HTERT RPE-1 (cell line): ENCODE results near the gene RAB44.

Source experiments
- in situ Hi-C: fragments of 300-500 bp; cut with MboI; formaldehyde crosslinking; loops from 4 replicates; pipeline ENCODE4 v1.14.3; 2020; ENCODE audit warnings: low sequenced_read_pairs

Gene RAB44

GRCh38 chr6:36730424-36731380 is 33.1 kb downstream of the RAB44 start:
- in situ Hi-C loops = no loop called here

- in situ Hi-C loops = no loop called here
Observed at GRCh38 chr6:36731622-36732310, 34.1 kb downstream of the RAB44 start.

DNA sequence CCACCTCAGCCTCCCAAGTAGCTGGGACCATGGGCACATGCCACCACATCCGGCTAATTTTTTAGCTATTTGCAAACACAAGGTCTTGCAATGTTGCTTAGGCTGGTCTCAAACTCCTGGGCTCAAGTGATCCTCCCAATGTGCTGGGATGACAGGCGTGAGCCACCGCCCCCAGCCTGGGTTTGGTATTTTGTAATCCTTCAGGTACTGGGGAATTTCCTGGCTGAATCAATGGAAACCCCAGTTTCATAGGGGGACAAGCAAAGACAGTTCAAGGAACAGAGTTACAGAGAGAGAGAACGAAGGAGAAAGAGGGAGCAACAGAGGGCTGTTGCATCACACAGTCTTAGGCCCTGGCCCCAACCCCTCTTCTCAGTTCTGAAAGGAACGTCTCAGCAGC is 35.7 kb downstream of the RAB44 start:
- in situ Hi-C loops = no loop called here

GRCh38 chr6:36734486-36735060 is 36.9 kb downstream of the RAB44 start:
- in situ Hi-C loops = no loop called here

GRCh38 chr6:36735110-36736071 is 37.8 kb downstream of the RAB44 start:
- in situ Hi-C loops = no loop called here

- in situ Hi-C loops = no loop called here
Observed at GRCh38 chr6:36737043-36737785, 39.6 kb downstream of the RAB44 start.

DNA sequence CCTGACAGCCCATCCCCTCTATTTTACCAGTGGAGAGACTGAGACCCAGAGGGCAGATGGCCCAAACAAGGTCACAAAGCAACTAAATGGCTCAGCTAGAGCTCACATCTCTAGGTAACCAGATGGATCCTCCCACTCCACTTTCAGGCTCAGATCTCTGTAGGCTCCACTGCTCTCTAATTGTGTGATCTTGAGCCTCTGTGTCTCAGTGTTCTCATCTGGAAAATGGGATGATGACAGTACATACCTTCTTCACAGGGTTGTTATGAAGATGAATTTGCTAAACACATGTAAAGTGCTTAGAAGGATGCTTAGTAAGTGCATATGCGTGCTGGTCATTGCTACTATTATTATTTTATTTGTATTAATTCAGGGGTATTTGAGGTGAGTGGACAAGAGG is 40.5 kb downstream of the RAB44 start:
- in situ Hi-C loops = no loop called here

DNA sequence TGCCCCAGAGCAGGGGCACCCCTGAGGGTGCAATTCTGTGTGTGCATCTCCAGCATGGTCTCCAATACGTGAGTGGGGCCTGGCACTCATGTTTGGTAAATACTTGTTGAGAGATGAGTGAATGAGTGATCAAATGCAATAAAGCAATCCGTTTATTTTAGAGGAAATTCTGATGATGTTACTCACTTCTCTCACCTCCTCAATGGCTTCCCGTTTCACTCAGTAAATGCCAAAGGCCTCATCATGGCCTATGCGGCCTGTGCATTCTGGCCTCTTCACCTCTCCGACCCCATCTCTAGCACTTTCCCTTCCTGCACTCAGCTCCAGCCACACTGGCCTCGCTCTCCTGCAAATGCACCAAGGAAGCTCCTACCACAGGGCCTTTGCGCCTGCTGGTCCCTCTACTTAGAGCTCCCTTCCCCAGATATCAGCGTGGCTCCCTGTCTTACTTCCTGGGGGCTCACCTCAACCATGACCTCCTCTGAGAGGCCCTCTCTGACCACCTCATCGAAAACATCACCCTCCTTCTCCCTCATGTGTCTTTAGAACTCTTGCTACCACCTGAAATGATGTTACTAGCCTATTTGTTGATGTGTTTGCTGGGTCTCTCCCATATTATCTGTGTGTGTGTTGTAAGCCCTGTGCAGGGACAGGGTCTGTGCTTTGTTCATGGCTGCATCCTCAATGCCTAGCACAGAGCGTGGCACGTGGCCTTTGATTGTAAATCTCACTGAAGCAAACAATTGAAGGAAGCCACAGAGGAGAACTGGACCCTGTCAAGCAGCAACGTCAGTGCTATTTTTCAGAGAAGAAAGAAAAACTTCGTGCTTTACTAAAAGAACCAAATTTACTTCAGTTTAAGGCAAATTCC is 42.6 kb downstream of the RAB44 start:
- in situ Hi-C loops = no loop called here

- in situ Hi-C loops = no loop called here
Observed at GRCh38 chr6:36740818-36741179, 43.2 kb downstream of the RAB44 start.

- in situ Hi-C loops = no loop called here
Observed at GRCh38 chr6:36742146-36742545, 44.5 kb downstream of the RAB44 start.

DNA sequence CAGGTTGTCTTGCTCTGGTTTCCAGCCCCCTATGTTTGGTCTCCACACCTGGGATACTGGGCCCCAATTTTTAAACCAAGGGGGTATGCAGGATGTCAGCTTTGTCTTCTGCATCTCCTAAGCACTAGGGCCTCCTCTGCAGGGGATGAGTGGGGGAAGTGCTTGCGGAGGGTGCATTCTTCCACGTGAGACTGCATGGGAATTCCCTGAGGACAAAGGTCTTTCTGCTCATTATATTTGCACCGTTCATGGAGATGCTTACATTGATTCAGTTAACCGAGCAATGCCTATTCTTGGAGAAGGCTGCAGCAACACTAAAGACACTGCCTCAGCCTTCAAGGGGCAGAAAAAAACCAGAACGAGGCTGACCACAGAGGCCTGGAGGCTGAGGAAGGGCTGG is 45.4 kb downstream of the RAB44 start:
- in situ Hi-C loops = no loop called here

GRCh38 chr6:36743538-36744303 is 46.1 kb downstream of the RAB44 start:
- in situ Hi-C loops = no loop called here

GRCh38 chr6:36744304-36744673 is 46.7 kb downstream of the RAB44 start:
- in situ Hi-C loops = no loop called here

DNA sequence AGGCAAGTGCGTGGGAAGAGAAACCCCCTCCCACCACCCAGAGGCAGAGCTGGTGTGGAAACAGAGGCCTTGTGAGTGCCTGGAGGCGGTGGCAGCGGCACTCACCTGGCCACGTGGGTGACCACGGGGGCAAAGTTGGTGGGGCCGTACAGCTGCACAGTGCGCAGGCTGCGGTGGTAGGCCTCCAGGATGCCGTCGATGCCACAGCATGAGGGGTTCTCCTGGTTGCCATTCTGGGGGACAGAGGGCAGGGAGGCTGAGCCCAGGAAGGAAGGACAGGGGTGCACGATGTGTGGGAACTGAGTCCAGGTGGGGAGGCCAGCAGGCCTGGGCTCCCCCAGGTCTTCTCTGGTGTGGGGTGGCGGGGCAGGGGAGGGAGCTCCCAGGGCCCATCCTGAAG is 47.7 kb downstream of the RAB44 start:
- in situ Hi-C loops = no loop called here

DNA sequence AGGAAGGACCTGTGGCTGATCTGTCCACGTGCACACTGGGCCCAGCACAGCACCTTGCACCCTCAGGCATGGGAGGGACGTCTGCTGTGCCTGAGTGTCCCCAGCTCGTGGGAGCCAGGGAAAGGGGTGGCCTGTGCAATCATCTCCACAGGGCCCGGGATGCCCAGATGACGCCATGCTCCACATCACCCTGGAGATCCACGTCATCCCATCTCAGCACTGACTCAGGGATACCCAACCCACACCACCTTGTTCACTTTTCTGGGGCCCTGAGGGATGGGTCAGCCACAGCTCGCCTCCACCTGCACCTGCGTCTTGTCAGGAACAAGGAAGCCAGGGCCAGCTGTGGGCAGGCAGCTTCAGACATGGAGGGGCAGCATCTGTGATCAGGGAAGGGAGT is 48.2 kb downstream of the RAB44 start:
- in situ Hi-C loops = no loop called here

- in situ Hi-C loops = no loop called here
Observed at GRCh38 chr6:36746251-36746650, 48.6 kb downstream of the RAB44 start.

- in situ Hi-C loops = no loop called here
Observed at GRCh38 chr6:36749829-36750489, 52.3 kb downstream of the RAB44 start.

DNA sequence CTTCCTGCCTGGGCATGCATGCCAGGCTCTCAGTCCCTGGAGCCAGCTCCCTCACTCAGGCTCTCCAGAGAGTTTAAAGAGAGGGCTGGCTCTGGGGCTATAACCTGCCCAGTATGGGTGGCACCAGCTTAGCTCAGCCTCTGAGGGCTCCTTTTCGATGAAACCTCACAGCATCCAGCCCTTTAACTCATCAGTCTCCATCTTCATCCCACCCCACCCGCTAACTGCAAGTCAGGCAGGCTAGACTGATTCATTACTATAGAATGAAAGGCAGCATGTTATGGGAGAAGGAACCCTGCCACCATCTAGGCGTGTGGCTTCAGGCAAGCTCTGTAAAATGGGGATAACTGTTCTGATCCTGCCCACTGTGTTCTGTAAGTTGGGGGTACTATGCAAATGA is 53.5 kb downstream of the RAB44 start:
- in situ Hi-C loops = no loop called here
